ENCODE results near the gene NREP.

The NREP gene

DNA sequence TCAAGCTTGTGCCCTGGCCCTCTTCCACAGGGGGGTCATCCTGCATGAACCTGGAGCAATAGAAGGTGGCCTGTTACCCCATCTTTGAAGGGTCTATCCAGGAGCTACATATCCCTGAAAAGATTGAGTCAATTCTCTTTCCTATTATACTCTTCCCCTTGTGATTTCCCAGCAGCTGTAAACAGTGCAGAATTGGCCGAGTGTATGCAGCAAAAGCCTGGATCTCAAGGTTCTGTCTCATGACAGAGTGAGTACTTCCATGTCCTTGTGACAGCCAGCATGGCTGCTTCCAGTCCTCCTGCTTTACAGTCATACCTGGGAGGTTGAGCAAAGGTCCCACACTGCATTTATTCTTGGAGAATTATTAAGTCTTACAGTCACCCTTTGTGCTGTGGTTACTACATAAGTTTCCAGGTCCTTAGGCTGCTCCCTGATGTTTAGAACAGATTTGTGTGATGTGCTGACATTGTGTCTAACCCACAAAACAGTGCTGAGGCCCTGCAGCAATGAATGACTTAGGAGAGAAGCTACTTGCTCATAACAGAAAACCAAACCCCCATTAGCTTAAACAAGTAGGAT, 67.5 kb downstream of the NREP start:
- H3K4me3 ChIP-seq (replicated peaks; ENCODE audit: insufficient read depth, low read length), result no peak overlapping the region
- TF ChIP-seq, protein P1, sequence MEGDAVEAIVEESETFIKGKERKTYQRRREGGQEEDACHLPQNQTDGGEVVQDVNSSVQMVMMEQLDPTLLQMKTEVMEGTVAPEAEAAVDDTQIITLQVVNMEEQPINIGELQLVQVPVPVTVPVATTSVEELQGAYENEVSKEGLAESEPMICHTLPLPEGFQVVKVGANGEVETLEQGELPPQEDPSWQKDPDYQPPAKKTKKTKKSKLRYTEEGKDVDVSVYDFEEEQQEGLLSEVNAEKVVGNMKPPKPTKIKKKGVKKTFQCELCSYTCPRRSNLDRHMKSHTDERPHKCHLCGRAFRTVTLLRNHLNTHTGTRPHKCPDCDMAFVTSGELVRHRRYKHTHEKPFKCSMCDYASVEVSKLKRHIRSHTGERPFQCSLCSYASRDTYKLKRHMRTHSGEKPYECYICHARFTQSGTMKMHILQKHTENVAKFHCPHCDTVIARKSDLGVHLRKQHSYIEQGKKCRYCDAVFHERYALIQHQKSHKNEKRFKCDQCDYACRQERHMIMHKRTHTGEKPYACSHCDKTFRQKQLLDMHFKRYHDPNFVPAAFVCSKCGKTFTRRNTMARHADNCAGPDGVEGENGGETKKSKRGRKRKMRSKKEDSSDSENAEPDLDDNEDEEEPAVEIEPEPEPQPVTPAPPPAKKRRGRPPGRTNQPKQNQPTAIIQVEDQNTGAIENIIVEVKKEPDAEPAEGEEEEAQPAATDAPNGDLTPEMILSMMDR (IDR thresholded peaks at IDR 0.05; ENCODE audit: insufficient read depth, low read length), result no peak
- no peak for TF ChIP-seq SPI1 (IDR thresholded peaks at IDR 0.05; ENCODE audit: borderline replicate concordance, low read depth)
- TF ChIP-seq, protein P2, sequence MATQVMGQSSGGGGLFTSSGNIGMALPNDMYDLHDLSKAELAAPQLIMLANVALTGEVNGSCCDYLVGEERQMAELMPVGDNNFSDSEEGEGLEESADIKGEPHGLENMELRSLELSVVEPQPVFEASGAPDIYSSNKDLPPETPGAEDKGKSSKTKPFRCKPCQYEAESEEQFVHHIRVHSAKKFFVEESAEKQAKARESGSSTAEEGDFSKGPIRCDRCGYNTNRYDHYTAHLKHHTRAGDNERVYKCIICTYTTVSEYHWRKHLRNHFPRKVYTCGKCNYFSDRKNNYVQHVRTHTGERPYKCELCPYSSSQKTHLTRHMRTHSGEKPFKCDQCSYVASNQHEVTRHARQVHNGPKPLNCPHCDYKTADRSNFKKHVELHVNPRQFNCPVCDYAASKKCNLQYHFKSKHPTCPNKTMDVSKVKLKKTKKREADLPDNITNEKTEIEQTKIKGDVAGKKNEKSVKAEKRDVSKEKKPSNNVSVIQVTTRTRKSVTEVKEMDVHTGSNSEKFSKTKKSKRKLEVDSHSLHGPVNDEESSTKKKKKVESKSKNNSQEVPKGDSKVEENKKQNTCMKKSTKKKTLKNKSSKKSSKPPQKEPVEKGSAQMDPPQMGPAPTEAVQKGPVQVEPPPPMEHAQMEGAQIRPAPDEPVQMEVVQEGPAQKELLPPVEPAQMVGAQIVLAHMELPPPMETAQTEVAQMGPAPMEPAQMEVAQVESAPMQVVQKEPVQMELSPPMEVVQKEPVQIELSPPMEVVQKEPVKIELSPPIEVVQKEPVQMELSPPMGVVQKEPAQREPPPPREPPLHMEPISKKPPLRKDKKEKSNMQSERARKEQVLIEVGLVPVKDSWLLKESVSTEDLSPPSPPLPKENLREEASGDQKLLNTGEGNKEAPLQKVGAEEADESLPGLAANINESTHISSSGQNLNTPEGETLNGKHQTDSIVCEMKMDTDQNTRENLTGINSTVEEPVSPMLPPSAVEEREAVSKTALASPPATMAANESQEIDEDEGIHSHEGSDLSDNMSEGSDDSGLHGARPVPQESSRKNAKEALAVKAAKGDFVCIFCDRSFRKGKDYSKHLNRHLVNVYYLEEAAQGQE (IDR thresholded peaks at IDR 0.05; ENCODE audit: insufficient replicate concordance, low read depth), result no peak
- no peak for TF ChIP-seq POLR2AphosphoS5 (IDR thresholded peaks at IDR 0.05; ENCODE audit: low read depth)
- TF ChIP-seq GABPA (IDR thresholded peaks at IDR 0.05; ENCODE audit: low read depth), result no peak
- no peak for DNase-seq (ENCODE audit: low read depth in 1 of 2, low spot score in 1 of 2)
- H3K27ac ChIP-seq (replicated peaks), result no peak overlapping the region
- no peaks in the 10 kb centered on the region for H3K27me3 ChIP-seq (ENCODE audit: insufficient read depth, poor library complexity, severe bottlenecking)

DNA sequence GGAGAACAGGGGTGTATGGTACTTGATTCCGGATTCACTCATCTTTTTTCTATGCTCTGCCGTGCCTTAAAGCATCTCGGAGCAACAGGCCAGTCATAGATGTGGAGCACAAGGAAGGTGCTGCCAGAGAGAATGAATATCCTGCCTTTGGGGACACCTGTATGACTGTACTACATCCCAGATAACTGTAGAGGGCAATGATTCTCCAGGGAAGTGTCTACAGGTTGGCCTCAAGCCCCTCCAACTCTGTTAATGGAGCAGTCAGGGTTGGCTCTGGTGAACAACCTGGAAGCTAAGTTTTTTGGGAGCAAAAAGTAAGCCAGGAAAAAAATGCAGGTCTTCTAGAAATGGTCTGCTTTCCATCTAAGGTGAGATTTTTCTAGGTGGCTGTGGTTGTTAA, 71.0 kb downstream of the NREP start:
- Histone ChIP-seq H3K4me3 (replicated peaks; ENCODE audit: insufficient read depth, low read length) (no peak overlapping the region), H3K27ac (replicated peaks) (no peak overlapping the region), H3K27me3 (ENCODE audit: insufficient read depth, poor library complexity, severe bottlenecking) (no peaks in the 10 kb centered on the region)
- TF ChIP-seq POLR2AphosphoS5 (IDR thresholded peaks at IDR 0.05; ENCODE audit: low read depth) (no peak), SPI1 (IDR thresholded peaks at IDR 0.05; ENCODE audit: borderline replicate concordance, low read depth) (no peak), GABPA (IDR thresholded peaks at IDR 0.05; ENCODE audit: low read depth) (no peak)
- TF ChIP-seq, protein P1 (IDR thresholded peaks at IDR 0.05; ENCODE audit: insufficient read depth, low read length), result no peak
- TF ChIP-seq, protein P2 (IDR thresholded peaks at IDR 0.05; ENCODE audit: insufficient replicate concordance, low read depth), result no peak
- DNase-seq (ENCODE audit: low read depth in 1 of 2, low spot score in 1 of 2), result no peak

DNA sequence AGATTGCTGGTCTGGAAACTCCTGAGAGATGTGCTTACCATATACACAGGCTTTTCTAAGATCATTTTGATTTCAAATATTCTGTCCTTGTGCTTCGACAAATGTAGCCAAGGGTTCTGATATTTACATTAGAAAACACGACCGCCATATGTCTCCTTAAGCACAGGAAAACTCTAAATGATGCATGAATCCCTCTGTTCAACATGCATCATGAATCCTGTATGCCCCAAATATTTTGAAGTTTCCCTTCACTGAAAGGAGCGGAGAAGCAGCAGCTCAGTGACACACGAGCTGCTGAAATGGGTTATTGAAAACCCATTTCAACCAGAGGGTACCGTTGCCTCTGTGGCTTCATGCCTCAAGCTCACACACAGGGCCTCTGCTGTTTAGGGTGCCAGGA, 74.4 kb downstream of the NREP start:
- Histone ChIP-seq H3K27ac (replicated peaks) (no peak overlapping the region), H3K27me3 (ENCODE audit: insufficient read depth, poor library complexity, severe bottlenecking) (no peaks in the 10 kb centered on the region), H3K4me3 (replicated peaks; ENCODE audit: insufficient read depth, low read length) (no peak overlapping the region)
- no peak for TF ChIP-seq POLR2AphosphoS5 (IDR thresholded peaks at IDR 0.05; ENCODE audit: low read depth)
- no peak for TF ChIP-seq GABPA (IDR thresholded peaks at IDR 0.05; ENCODE audit: low read depth)
- TF ChIP-seq SPI1 (IDR thresholded peaks at IDR 0.05; ENCODE audit: borderline replicate concordance, low read depth), result no peak
- TF ChIP-seq, protein P2 (IDR thresholded peaks at IDR 0.05; ENCODE audit: insufficient replicate concordance, low read depth), result no peak
- TF ChIP-seq, protein P1 (IDR thresholded peaks at IDR 0.05; ENCODE audit: insufficient read depth, low read length), result no peak
- DNase-seq (ENCODE audit: low read depth in 1 of 2, low spot score in 1 of 2), result no peak

All from HL-60 (cell line).